Nephron (organoid): ENCODE measurements around the gene ILDR2.

ENCODE experiments used
- H3K27ac Mint-ChIP-seq, 3 experiments: 2 replicates each; pipeline ENCODE4 v1.8.0; 2020; ENCODE audit warnings: mixed read lengths in 3 of 3, mild to moderate bottlenecking in 2 of 3, moderate library complexity in 1 of 3
- H3K27me3 Mint-ChIP-seq: 2 replicates; pipeline ENCODE4 v1.8.0; 2021; ENCODE audit warnings: low read depth, mild to moderate bottlenecking, moderate library complexity, mixed read lengths
- H3K36me3 Mint-ChIP-seq: 2 replicates; pipeline ENCODE4 v1.8.0; 2020; ENCODE audit warnings: low read depth, mixed read lengths
- H3K4me1 Mint-ChIP-seq: 2 replicates; pipeline ENCODE4 v1.8.0; 2020; ENCODE audit warnings: mixed read lengths
- H3K4me3 Mint-ChIP-seq, 3 experiments: 2 replicates each; pipeline ENCODE4 v1.8.0; 2020; ENCODE audit warnings: mild to moderate bottlenecking in 3 of 3, mixed read lengths in 3 of 3, moderate library complexity in 2 of 3
- H3K9me3 Mint-ChIP-seq: 2 replicates; pipeline ENCODE4 v1.8.0; 2020; ENCODE audit warnings: mixed read lengths
- TF ChIP-seq, protein P1 (sequence below), 3 experiments: fragments of 200-600 bp; sonication (generic); IDR thresholded peaks; one replicate each; pipeline ENCODE4 v1.5.0; 2021; ENCODE audit warnings: antibody characterized with exemption in 3 of 3; ENCODE audit not compliant: unreplicated experiment in 3 of 3

Gene ILDR2

DNA sequence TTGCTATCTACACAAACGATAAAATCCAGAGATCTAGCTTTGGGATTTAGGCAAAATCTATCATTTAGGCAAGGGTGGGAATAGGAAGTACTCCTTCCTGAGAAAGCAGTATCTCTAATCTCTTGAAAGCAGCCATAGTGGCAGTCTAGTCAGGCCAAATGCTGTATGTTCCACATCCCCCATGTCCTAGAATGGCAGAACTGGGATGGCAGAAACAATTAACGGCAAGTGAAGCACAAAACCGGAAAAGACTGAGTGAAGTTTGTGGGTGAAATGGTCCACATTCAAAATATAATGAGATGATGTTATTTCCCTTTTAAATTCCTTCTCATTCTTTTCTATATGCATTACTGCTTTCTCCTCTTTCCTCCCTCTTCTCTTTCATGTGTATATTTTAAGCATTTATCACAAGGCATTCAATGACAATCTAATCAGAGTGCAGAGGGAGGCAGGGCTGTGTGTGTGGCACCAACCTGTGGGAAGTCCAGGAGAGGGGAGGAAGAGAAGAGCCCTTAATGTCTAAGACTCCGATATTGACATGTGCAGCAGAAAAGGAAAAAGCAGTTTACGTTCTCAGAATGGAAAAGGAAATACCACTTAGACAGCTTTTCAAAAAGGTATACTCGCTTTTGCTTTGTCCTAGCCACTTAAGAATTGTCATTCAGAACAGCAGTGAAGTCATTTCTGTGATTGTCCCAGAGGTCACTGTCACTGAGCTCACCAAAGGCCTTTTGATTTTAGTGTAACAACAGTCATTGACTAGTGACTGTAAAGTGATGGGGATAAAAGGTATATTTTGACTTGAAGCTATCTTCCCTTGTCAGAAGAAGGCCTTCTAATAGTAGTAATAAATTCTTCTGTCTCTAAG, 57.0 kb downstream of the ILDR2 start:
- Mint-ChIP-seq H3K36me3 (peaks cover 3% of the 10 kb centered on the region), H3K4me1 (no peaks in the 10 kb centered on the region), H3K27ac (no peak overlapping the region), H3K9me3 (no peaks in the 10 kb centered on the region), H3K27me3 (peaks cover 72% of the 10 kb centered on the region), H3K4me3 (peak overlapping the region in 2 of 3 experiments; percentile 35 to 37)
- TF ChIP-seq, protein P1, sequence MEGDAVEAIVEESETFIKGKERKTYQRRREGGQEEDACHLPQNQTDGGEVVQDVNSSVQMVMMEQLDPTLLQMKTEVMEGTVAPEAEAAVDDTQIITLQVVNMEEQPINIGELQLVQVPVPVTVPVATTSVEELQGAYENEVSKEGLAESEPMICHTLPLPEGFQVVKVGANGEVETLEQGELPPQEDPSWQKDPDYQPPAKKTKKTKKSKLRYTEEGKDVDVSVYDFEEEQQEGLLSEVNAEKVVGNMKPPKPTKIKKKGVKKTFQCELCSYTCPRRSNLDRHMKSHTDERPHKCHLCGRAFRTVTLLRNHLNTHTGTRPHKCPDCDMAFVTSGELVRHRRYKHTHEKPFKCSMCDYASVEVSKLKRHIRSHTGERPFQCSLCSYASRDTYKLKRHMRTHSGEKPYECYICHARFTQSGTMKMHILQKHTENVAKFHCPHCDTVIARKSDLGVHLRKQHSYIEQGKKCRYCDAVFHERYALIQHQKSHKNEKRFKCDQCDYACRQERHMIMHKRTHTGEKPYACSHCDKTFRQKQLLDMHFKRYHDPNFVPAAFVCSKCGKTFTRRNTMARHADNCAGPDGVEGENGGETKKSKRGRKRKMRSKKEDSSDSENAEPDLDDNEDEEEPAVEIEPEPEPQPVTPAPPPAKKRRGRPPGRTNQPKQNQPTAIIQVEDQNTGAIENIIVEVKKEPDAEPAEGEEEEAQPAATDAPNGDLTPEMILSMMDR (IDR thresholded peaks at IDR 0.05; ENCODE audit: unreplicated experiment in 3 of 3) = no peak

DNA sequence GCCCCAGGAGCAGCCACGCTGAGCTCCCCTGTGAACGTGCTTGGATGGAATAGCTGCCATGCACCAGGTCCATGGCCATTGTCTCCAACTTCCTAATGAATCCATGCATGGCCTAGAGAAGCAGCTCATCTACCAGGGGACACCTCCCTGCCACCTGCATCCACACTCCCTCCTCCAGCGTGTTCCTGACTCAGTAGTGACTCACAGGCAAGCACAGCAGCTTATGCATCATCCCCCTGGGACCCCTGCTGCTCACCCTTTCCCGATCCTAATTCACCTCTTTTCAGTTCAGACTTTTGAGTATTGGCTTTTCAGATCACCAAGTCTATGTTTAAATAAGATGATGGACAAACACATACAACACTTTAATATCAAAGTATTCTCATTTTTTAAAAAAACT, 59.4 kb downstream of the ILDR2 start:
- Mint-ChIP-seq H3K36me3 (peaks cover 7% of the 10 kb centered on the region), H3K4me1 (no peaks in the 10 kb centered on the region), H3K4me3 (no peak overlapping the region), H3K27me3 (peaks cover 48% of the 10 kb centered on the region), H3K9me3 (peaks cover 11% of the 10 kb centered on the region), H3K27ac (no peak overlapping the region)
- TF ChIP-seq, protein P1 (IDR thresholded peaks at IDR 0.05; ENCODE audit: unreplicated experiment in 3 of 3) = no peak

DNA sequence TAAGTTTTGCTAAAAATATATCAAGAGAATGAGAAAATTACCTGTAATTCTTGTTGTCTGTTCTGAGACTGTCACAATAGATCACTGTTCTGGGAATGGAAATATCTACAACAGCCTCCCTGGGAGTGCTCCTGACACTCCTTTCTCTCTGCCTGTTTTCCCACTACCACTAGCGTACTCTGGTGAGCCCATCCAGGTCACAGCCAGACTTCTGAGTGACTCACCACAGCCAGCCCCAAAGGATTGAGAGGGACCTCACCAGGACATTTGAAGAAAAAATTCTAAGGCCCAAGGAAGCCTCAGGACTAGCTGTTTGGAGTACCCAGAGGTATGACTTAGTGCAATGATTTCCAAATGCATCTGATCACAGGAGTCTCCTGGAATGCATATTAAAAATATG, 60.3 kb downstream of the ILDR2 start:
- TF ChIP-seq, protein P1 (IDR thresholded peaks at IDR 0.05; ENCODE audit: unreplicated experiment in 3 of 3) = no peak
- Mint-ChIP-seq H3K27ac (no peak overlapping the region), H3K4me1 (no peaks in the 10 kb centered on the region), H3K27me3 (peaks cover 40% of the 10 kb centered on the region), H3K36me3 (peaks cover 10% of the 10 kb centered on the region), H3K9me3 (peaks cover 13% of the 10 kb centered on the region), H3K4me3 (no peak overlapping the region)

DNA sequence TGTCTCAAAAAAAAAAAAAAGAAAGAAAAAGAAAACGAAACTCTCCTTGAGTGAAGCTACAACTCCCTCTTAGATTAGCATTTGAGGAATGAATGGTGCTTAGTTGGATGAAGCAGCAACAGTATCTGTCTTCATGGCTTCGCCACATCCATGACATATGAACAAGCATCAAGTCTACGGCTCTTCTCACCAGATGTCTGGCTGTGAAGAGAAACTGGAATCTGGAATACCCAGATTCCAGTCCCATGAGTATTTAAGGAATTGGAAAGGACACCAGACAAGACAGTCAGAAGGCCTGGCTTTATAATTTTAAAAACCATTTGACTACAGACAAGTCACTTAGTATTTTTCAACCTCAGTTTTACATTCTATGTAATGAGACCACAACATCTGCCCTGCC, 61.2 kb downstream of the ILDR2 start:
- no peaks in the 10 kb centered on the region for H3K4me1 Mint-ChIP-seq
- TF ChIP-seq, protein P1 (IDR thresholded peaks at IDR 0.05; ENCODE audit: unreplicated experiment in 3 of 3) = no peak
- H3K9me3 Mint-ChIP-seq = peaks cover 13% of the 10 kb centered on the region
- peaks cover 31% of the 10 kb centered on the region for H3K27me3 Mint-ChIP-seq
- H3K4me3 Mint-ChIP-seq = no peak overlapping the region
- H3K27ac Mint-ChIP-seq = no peak overlapping the region
- peaks cover 10% of the 10 kb centered on the region for H3K36me3 Mint-ChIP-seq

DNA sequence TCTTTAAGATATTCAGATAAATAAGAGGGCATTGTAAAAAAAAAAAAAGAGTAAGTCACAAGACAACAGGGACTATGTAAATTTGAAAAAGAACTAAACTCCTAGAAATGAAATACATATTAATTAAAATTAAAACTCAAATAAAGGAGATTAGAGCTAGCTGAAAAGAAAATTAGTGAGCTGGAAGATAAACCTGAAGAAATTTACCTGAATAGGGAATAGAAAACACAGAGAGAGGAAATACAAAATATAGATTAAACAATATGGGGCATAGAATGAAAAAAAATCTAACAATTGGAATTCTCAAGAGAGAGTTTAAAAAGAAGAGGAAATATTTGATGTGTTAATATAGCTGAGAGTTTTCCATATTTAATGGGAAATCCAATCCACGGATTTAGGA, 63.7 kb downstream of the ILDR2 start:
- Mint-ChIP-seq H3K9me3 (peaks cover 13% of the 10 kb centered on the region), H3K4me3 (no peak overlapping the region), H3K27me3 (peaks cover 12% of the 10 kb centered on the region), H3K36me3 (peaks cover 10% of the 10 kb centered on the region), H3K27ac (no peak overlapping the region), H3K4me1 (peaks cover 5% of the 10 kb centered on the region)
- TF ChIP-seq, protein P1 (IDR thresholded peaks at IDR 0.05; ENCODE audit: unreplicated experiment in 3 of 3) = no peak
